Testis (tissue), 3 donors: ENCODE measurements around the gene EXOC4. TPM values are rescaled to one million over a fixed set of nuclear protein-coding genes. Genes with fewer than 3 reads are reported as not detected.

Experiments used
- DNase-seq: peaks from one replicate; pipeline ENCODE4 v3.0.0-alpha.2; 2019
- H3K27ac ChIP-seq, 2 donors: fragments of 200-600 bp; sonication (generic); one replicate each; pipeline ENCODE4 v1.5.1; 2019
- H3K27me3 ChIP-seq: fragments of 200-600 bp; sonication (generic); one replicate; pipeline ENCODE4 v1.5.1; 2019
- H3K36me3 ChIP-seq: fragments of 200-600 bp; sonication (generic); one replicate; pipeline ENCODE4 v1.5.1; 2017; ENCODE audit warnings: low read depth; ENCODE audit errors: missing control alignments
- H3K4me1 ChIP-seq: fragments of 200-600 bp; sonication (generic); one replicate; pipeline ENCODE4 v1.5.1; 2019
- H3K4me3 ChIP-seq, 2 donors: fragments of 200-600 bp; sonication (generic); one replicate each; pipeline ENCODE4 v1.5.1; 2017 to 2019
- H3K9me3 ChIP-seq: fragments of 200-600 bp; sonication (generic); one replicate; pipeline ENCODE4 v1.5.1; 2017
- CTCF ChIP-seq, 3 experiments: fragments of 450-650 bp in 2 of 3; fragments of 200-600 bp in 1 of 3; sonication (generic) in 1 of 3; IDR thresholded peaks; one replicate each; pipeline ENCODE4 v1.5.1; 2016 to 2019; ENCODE audit warnings: antibody characterized with exemption in 3 of 3, mild to moderate bottlenecking in 2 of 3, moderate library complexity in 1 of 3
- POLR2A ChIP-seq: fragments of 450-650 bp; IDR thresholded peaks from one replicate; pipeline ENCODE4 v1.6.1; 2017; ENCODE audit warnings: antibody characterized with exemption, mild to moderate bottlenecking, moderate library complexity
- WGBS, 2 donors: methylation state at CpG; one replicate each; pipeline ENCODE4 v1.1.5; 2018; 5-methylcytosine and 5-hydroxymethylcytosine counted together
- intact Hi-C: fragments of 100-400 bp; cut with DNase I; formaldehyde crosslinking; loops from one replicate; pipeline ENCODE4 v1.15.1; 2023; ENCODE audit warnings: low total_unique reads
- polyA plus RNA-seq: library from polyadenylated mRNA; stranded (reverse); fragments of 350-450 nt; fragmentation: Illumina TruSeq; extraction: RNeasy Lipid Tissue Mini Kit (QIAGEN cat#74804); gene quantifications from one replicate; pipeline ENCODE4 v1.2.3, GENCODE V29; 2014; ENCODE audit warnings: low read depth, low replicate concordance; ENCODE audit not compliant: insufficient read depth
- total RNA-seq, 2 donors: library from RNA; depleted of rRNA; stranded (reverse); fragments of >200 nt; gene quantifications; one replicate each; pipeline ENCODE4 v1.2.3, GENCODE V29; 2016

EXOC4 gene
- total and polyA plus RNA-seq, 3 donors from 2014 or later: 47.4 to 169 (median 142) TPM

- intact Hi-C loops: no loop called here
- Histone ChIP-seq H3K27ac (no peak overlapping the region), H3K4me3 (no peak overlapping the region), H3K9me3 (no peaks in the 10 kb centered on the region), H3K4me1 (no peaks in the 10 kb centered on the region), H3K27me3 (no peaks in the 10 kb centered on the region), H3K36me3 (no peaks in the 10 kb centered on the region)
- 90 to 96% methylated on average over 2 of the region's 2 CpGs for WGBS, 2 donors
- no peak for DNase-seq
- TF ChIP-seq POLR2A (no peak), CTCF (IDR thresholded peaks at IDR 0.05) (no peak)
These were observed 720.8 kb downstream of the EXOC4 start for GRCh38 chr7:133973710-133974109.

- Histone ChIP-seq H3K36me3 (no peaks in the 10 kb centered on the region), H3K9me3 (no peaks in the 10 kb centered on the region), H3K4me3 (no peak overlapping the region), H3K4me1 (no peaks in the 10 kb centered on the region), H3K27me3 (no peaks in the 10 kb centered on the region), H3K27ac (no peak overlapping the region)
- intact Hi-C loops: no loop called here
- DNase-seq: no peak
- TF ChIP-seq CTCF (IDR thresholded peaks at IDR 0.05): no peak
- TF ChIP-seq POLR2A: no peak
These were observed 722.3 kb downstream of the EXOC4 start for GRCh38 chr7:133975130-133975529.

- WGBS, 2 donors: 93% methylated on average over 1 of the region's 1 CpG
- H3K27me3 ChIP-seq: no peaks in the 10 kb centered on the region
- no peaks in the 10 kb centered on the region for H3K9me3 ChIP-seq
- H3K4me3 ChIP-seq: no peak overlapping the region
- no peaks in the 10 kb centered on the region for H3K36me3 ChIP-seq
- H3K4me1 ChIP-seq: no peaks in the 10 kb centered on the region
- intact Hi-C loops: no loop called here
- no peak for DNase-seq
- no peak overlapping the region for H3K27ac ChIP-seq
- no peak for TF ChIP-seq CTCF (IDR thresholded peaks at IDR 0.05)
These were observed 723.3 kb downstream of the EXOC4 start for GRCh38 chr7:133976140-133976539.

GRCh38 chr7:133977409-133978274, 724.8 kb downstream of the EXOC4 start:
- Histone ChIP-seq H3K36me3 (no peaks in the 10 kb centered on the region), H3K9me3 (no peaks in the 10 kb centered on the region), H3K4me1 (no peaks in the 10 kb centered on the region), H3K27me3 (no peaks in the 10 kb centered on the region), H3K27ac (no peak overlapping the region), H3K4me3 (no peak overlapping the region)
- TF ChIP-seq POLR2A (no peak), CTCF (IDR thresholded peaks at IDR 0.05) (no peak)
- intact Hi-C loops: no loop called here
- 82 to 84% methylated on average over 4 of the region's 4 CpGs for WGBS, 2 donors
- no peak for DNase-seq
